Stimulated activated CD8-positive, alpha-beta memory T cell treated with anti-CD3 and anti-CD28 coated beads, Interleukin-15, amount 100 ng/mL, for 48 hours (primary cell): ENCODE results near the gene CCN5.
"Not testable (repeated sequence)": the region's sequence is repeated elsewhere in the genome, so short reads cannot be mapped to it uniquely, and the experiment has no call there.

ENCODE experiments used
- DNase-seq, 2 donors: peaks; one replicate each; pipeline ENCODE4 v3.0.0-alpha.2; 2020; ENCODE audit warnings: low read depth in 2 of 2

CCN5 gene

GRCh38 chr20:44695295-44695673 lies 19.9 kb upstream of the CCN5 start:
- DNase-seq: no peak

GRCh38 chr20:44695674-44696300 lies 19.4 kb upstream of the CCN5 start:
- DNase-seq: no peak

GRCh38 chr20:44696315-44696714 lies 18.9 kb upstream of the CCN5 start:
- no peak for DNase-seq

GRCh38 chr20:44697041-44697440 lies 18.1 kb upstream of the CCN5 start:
- DNase-seq: not testable (repeated sequence)

GRCh38 chr20:44698351-44698750 lies 16.8 kb upstream of the CCN5 start:
- DNase-seq: no peak

GRCh38 chr20:44700306-44700705 lies 14.9 kb upstream of the CCN5 start:
- no peak for DNase-seq

GRCh38 chr20:44701118-44701857 lies 13.9 kb upstream of the CCN5 start:
- no peak for DNase-seq

GRCh38 chr20:44701858-44702256 lies 13.3 kb upstream of the CCN5 start:
- no peak for DNase-seq

- no peak for DNase-seq
These were observed 12.4 kb upstream of the CCN5 start for GRCh38 chr20:44702776-44703175.

- DNase-seq: no peak
These were observed 11.8 kb upstream of the CCN5 start for GRCh38 chr20:44703183-44703925.

GRCh38 chr20:44703956-44704488 lies 11.1 kb upstream of the CCN5 start:
- no peak for DNase-seq

GRCh38 chr20:44704551-44704971 lies 10.6 kb upstream of the CCN5 start:
- no peak for DNase-seq

GRCh38 chr20:44705364-44706094 lies 9.6 kb upstream of the CCN5 start:
- DNase-seq: no peak

- DNase-seq: no peak
These were observed 8.7 kb upstream of the CCN5 start for GRCh38 chr20:44706301-44707017.

- no peak for DNase-seq
These were observed 8.1 kb upstream of the CCN5 start for GRCh38 chr20:44707018-44707579.

GRCh38 chr20:44709380-44709779 lies 5.8 kb upstream of the CCN5 start:
- DNase-seq: no peak

- DNase-seq: no peak
These were observed 5.4 kb upstream of the CCN5 start for GRCh38 chr20:44709797-44710196.

- no peak for DNase-seq
These were observed 3.9 kb upstream of the CCN5 start for GRCh38 chr20:44711237-44711636.

GRCh38 chr20:44714102-44714700 lies 968 bp upstream of the CCN5 start:
- DNase-seq: no peak

- no peak for DNase-seq
These were observed 535 bp downstream of the CCN5 start for GRCh38 chr20:44715499-44716308.
